Hematopoietic multipotent progenitor cell treated with erythropoietin and hydrocortisone succinate and interleukin-3 and kit ligand, for 17 days (in vitro differentiated cells): ENCODE results near the gene ITGAL.
A peak's percentile ranks its signal among the peaks of the same experiment; 100 is the strongest.
"Not testable (repeated sequence)": the region's sequence is repeated elsewhere in the genome, so short reads cannot be mapped to it uniquely, and the experiment has no call there.

ENCODE experiments used
- DNase-seq: peaks from one replicate; pipeline ENCODE4 v3.0.0-alpha.2; 2015; ENCODE audit warnings: low spot score

ITGAL gene

DNA sequence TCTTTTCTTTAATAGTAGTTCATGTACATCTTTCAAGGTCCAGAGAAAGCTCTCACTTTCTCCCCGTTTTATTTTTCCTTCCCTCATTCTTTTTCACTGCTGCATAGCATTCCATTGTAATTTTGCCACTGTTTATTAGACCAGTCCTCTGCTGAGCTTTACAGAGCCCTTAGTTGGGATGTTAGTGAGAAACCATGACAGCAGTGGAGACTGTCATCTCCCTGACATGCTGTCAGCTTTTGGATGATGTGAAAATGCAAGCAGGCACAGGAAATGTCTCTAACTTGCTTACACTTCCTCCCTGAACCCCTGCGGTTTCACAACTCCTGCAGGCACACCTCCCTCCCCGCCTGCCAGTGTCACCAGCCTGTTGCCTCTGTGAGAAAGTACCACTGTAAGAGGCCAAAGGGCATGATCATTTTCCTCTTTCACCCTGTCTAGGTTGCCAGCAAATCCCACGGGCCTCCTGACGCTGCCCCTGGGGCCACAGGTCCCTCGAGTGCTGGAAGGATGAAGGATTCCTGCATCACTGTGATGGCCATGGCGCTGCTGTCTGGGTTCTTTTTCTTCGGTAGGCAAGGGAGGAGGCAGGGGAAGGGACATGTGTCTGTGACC lies at the start of gene ITGAL:
ITGAL (plus strand) TSS at position 415 of the 615 bp plus-strand sequence; CDS start at position 511, 96 bp downstream.
- no peak for DNase-seq

DNA sequence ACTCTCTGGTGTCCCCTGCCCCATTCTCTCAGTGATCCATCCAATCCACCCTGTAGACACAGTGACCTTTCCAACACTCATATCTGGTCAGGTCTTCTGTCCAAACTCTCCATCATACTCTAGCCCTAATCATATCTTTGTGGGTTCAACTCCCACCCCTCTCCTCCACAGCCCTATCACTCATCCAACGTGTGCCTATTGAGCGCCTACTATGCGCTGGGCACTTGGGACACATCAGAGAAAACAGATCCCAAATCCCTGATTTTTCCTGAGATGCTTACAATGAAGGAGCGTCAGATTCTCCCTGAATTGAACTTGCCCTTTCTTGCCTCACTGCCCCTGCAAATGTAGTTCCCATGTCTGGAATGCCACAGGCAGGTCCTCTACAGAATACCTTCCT lies 44.5 kb upstream of the ITGAL start:
- no peak for DNase-seq

DNA sequence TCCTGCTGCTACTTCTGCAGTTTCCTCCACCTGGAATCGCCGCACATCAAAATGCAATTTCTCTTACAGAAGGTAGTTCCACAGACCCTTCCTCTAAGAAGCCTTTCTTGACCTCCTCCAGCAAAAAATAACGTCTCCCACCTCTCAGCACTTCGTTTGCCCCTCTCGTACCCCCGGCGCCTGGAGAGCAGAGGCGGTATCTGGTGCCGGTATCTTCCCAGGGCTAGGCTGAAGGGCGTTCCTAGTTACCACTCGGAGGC lies 43.2 kb upstream of the ITGAL start:
- DNase-seq, result no peak

DNA sequence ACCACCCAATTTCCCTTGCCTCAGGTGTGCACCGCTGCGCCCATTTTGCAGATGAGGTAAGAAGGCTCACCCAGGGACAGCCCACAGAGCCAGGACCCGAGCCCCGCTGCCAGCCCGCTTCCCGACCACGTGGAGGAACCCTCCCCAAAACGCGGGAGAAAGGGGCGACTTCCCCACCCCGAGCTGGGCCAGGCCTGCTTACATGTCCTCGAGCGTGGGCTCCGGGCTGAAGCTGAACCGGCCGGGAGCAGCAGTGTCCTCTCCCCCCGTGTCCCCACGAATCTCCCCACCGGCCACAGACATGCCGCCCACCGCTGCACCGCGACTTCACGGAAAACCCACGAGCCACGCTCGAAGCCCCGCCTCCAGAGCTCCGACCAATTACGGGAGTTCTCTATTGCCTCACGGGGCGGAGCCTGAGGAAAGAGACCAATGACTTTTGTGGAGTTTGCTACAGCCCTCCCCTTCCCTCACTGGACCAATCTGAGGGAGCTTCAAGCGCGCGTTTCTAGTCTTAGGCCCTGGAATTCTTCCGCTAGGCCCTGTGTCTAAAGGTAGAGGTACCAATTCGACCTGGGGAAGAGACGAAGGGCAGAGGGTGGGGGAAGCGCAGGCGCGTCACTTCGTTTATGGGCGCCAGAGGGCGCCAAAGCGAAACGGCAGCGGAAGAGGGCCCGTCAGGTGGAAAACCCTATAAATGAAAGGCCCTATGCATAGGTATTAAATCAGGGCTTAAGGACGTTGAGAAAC lies 42.7 kb upstream of the ITGAL start, which contains the start of gene DCTPP1:
DCTPP1 (minus strand) TSS at position 353 of the 750 bp plus-strand sequence; CDS start at position 303, 50 bp downstream.
- DNase-seq, result peak; percentile 96

DNA sequence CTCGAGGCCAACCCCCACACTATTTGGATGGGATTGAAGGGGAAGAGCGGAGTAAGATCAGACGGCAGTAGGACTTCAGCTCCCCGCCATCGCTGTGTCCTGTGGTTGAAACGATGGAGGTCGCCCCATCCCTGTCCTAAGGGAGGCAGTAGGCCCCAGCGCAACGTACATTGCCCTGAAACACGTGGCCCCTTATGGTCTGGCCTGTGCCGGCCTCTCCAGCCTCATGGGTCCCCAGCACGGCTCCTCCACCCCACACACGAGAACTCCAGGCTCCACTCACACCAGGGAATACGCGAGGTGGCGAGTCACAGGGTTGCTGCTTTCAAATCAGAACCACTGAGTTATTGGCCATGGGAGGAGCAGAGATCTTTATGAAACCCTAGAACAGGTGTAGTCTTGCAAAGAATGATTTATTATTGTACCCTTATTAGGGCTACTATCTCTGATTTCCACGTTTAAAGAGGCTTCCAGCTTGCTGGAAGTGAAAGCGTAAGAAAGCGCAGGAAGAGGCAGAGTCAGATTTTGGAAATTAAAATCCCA lies 42.0 kb upstream of the ITGAL start:
- no peak for DNase-seq

DNA sequence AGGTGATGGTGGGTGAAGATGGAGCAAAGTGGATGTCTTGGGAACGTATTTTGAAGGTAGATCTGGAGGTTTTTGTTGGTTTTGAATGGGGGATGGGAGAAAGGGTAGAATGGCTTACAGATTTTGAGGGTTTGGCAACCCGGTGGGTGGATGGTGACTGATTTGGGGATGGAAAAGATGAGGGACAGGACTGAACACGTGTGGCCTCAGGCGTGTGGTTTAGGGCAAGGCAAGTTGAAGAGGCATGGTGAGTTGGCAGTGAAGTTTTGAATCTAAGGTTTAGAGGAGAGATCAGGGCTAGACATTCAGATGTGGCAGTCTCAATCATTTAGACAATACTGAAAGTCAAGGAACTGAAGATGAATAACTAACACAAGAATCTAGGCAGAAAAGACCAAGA lies 37.7 kb upstream of the ITGAL start:
- DNase-seq, result no peak

DNA sequence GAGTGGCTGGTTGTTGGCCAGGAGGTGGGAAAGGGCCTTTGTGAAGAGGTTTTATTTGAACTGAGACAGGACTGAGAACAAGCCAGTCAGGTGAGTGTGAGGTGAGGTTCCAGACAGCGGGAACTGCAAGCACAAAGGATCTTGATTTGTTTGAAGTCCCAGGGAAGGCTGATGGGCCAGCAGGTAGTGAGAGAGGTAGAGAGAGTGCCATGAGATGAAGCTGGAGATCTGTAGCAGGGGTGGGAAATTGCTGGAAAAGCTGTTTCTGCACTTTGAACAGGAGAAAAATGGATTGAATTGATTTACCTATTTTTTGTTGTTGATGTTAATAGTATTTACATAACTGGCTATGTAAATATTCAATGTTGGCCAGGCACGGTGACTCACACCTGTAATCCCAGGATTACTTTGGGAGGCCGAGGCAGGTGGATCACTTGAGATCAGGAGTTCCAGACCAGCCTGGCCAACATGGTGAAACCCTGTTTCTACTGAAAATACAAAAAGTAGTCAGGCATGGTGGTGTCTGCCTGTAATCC lies 35.0 kb upstream of the ITGAL start:
- no peak for DNase-seq

DNA sequence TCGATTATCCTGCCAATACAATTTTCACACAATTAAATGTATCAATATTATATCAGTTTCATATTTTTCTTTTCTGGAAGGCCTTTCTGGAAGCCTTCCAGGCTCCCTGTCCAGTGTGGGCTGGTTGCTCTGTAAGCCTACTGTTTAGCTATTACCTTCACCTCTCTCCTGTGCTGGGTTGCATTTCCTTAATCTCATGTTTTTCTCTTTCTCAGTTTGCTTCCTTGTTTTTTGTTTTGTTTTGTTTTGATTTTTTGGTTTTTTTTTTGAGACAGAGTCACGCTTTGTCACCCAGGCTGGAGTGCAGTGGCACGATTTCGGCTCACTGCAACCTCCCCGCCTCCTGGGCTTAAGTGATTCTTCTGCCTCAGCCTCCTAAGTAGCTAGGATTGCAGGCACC lies 33.7 kb upstream of the ITGAL start:
- DNase-seq, result no peak

DNA sequence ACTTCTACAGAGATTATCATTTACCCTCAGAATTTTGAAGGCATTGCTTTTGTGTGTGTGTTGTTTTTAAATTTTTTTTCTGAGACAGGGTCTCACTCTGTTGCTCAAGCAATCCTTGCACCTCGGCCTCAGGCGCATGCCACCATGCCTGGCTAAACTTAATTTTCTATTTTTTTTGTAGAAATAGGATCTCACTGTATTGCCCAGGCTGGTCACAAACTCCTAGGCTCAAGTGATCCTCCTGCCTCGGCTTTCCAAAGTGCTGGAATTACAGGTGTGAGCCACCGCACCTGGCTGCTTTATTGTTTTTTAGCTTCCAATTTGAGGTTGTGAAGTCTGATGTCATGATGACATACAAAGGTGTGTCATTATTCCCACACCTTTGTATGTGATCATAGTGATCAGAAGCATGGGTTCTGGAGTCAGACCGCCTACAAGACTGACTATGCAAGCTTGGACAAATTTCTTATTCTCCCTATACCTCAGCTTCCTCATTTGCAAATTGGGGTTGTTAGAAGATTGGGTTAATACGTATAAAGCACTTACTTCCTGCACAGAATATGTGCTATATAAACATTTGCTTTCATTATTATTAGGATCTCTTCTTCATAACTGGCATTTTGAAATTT lies 32.7 kb upstream of the ITGAL start:
- no peak for DNase-seq

DNA sequence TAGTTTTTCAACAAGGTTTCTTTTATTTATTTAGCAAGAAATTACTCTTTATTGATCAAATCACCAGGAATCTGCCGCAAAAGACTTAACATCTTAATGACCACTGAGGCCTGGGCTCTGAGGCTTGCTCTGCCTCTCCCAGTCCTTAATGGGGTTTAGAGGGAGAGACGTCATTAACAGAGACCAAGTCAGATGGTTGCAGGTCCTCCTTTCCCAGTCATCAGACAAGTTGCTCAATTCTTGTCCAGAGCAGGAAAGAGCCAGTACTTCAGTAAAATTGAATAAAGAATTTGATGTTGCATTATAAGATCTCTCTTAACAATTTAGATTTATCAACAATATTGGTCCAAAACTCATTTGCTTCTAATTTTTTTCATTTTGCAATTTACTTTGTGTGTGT lies 28.9 kb upstream of the ITGAL start:
- DNase-seq, result no peak

DNA sequence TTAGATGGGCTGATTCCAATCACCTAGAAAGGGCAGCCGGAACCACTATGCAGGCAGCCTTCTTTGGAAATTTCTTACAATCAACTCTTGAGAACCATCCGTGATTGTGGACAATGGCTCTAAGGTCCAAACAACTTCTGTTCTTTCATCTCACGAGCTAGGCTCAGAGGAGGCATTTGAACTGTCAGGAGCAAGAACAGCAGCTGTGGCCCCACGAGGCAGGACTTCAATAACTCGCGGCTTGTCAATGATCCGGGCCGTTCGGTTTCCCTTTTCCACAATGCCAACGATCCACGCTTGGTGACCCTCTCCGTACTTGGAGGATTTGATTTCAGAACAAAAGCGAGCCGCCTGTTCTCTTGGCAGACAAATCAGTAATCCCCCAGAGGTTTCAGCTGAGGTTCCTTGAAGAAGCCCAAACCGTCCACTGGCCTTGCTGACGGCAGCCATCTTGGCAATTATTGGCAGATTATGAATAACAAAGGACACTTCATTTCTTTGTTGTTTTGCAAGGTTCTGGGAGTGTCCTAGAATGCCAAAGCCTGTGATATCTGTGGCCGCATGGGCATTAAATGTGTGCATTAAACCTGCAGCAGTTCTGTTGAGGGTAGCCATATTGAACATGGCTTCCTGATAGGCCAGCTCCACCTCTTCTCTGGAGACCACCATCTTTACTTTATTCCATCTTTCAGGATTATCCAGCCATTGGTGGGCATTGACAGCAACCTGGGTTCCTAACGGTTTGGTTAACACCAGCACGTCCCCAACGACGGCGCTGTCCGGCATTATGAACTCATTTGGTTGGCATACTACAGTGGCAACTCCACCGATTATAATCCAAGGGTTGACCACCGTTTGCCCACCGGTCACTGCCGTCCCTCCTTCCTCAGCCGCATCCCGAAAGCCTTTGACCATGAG lies 28.1 kb upstream of the ITGAL start:
- no peak for DNase-seq

DNA sequence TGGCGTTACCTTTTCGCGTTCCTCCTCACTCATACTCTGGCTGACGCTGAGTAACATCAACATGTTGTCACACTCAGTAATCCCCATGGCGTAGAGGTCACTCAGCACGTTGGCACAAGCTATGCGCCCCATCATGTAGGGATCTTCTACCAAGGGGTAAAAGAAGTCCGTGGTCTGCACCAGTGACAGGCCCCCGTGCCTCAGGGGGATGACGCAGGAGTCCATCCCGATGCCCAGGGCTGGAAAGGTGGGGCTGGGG lies 27.5 kb upstream of the ITGAL start:
- no peak for DNase-seq

DNA sequence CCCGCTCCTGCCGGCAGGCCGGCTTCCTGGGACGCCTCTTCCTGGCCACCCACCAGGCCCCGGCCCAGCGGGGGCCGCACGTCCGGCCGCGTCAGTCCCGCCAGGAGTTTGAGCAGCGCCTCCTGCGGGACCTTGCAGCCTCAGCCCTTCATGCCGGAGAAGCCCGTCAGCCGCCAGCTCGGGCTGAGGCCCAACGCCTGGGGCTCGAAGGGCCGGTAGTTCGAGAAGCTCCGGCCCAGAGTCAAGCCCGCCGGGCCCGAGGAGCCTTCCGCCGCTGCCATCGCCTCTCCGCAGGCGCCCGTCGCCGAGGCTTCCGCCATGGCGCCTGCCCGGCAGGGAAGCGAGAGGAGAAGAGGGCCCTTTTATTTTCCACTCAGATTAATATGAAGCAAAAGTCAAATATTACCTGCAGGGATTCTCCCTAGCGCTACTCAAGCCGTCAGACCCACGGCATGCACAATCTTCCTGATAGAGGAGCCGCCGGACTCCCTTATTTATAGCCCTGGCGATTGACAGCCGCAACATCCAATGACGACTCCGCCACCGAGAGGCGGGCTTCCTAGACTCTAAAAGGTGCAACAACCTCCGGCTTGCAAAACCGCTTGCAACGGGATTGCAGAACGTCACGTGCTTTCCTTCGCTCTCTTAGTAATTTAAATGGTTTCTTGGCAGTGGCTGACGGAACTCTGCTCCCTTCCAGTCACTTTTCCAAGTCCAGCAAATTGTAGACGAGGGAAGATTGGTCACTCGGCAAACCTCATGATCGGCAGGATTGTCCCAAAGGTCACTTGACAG lies 26.9 kb upstream of the ITGAL start, which contains the start of gene SEPHS2:
SEPHS2 (minus strand) TSS at position 467 of the 795 bp plus-strand sequence; CDS start at position 320, 147 bp downstream.
- peak; percentile 97 for DNase-seq

DNA sequence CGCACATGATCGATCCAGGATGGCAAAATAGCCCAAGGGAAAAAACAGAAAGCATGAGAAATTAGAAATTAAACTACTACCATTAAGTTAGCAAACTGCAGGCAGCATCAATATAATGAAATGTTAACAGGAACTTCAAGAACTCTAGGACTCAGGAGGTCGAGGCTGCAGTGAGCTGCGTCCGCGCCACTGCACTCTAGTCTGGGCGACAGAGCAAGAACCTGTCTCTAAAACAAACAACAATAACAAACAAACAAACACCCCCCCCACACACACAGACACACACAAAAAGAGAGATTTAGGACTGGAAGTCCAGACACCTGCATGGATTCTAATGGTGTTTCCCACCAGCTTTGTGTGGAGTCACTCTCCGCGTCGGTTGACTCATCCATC lies 26.3 kb upstream of the ITGAL start:
- peak; percentile 12 for DNase-seq

DNA sequence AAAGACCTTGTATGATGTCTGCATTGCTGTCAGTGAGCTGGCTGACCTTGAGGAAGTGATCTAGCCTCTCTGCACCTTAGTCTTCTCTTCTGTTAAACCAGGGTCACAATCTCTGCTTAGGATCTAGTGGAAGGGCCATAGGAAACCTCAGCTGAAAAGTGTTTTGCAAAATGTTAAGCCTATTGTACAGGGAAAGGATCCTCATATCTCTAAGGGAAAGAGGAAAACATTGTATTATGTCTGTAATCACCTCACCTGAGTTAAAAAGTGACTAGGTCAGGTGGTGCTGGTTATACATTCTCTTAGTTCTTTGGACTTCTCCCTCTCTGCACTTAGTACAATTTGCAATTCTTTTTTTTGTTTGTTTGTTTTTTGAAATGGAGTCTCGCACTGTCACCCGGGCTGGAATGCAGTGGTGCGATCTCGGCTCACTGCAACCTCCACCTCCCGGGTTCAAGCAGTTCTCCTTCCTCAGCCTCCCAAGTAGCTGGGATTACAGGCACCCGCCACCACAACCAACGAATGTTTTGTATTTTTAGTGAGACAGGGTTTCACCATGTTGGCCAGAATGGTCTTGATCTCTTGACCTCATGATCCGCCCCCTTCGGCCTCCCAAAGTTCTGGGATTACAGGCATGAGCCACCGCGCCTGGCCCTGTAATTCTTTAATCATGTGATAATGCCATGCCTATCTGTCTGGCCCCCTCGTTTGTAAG lies 24.9 kb upstream of the ITGAL start:
- no peak for DNase-seq

DNA sequence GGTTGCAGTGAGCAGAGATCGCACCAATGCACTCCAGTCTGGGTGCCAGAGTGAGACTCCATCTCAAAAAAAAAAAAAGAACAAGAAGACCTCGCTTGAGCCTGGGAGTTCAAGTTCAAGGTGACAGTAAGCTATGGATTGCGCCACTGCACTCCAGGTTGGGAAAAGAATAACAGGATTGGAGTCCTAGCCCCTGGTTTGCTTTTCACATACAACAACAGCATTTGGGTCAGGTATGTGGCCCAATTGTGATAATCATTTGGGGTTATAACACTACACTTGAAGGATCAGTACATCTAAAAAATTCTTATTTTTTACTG lies 23.5 kb upstream of the ITGAL start:
- no peak for DNase-seq

DNA sequence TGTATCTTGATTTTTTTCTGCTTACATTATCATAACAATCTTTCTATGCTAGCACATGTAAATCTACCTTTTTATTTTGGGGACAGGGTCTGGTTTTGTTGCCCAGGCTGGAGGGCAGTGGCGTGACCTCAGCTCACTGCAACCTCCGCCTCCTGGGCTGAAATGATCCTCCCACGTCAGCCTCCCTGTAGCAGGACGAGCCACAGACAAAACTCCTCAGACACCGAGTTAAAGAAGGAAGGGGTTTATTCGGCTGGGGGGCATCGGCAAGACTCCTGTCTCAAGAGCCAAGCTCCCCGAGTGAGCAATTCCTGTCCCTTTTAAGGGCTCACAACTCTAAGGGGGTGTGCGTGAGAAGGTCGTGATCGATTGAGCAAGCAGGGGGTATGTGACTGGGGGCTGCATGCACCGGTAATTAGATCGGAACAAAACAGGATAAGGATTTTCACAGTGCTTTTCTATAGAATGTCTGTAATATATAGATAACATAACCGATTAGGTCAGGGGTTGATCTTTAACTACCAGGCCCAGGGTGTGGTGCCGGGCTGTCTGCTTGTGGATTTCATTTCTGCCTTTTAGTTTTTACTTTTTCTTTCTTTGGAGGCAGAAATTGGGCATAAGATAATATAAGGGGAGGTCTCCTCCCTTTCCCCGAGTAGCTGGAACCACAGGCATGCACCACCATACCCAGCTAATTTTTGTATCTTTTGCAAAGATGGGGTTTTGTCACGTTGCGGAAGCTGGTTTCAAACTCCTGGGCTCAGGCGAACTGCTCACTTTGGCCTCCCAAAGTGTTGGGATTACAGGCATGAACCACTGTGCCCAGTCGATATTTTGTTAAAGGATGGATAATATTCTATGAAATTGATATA lies 19.6 kb upstream of the ITGAL start:
- not testable (repeated sequence) for DNase-seq

DNA sequence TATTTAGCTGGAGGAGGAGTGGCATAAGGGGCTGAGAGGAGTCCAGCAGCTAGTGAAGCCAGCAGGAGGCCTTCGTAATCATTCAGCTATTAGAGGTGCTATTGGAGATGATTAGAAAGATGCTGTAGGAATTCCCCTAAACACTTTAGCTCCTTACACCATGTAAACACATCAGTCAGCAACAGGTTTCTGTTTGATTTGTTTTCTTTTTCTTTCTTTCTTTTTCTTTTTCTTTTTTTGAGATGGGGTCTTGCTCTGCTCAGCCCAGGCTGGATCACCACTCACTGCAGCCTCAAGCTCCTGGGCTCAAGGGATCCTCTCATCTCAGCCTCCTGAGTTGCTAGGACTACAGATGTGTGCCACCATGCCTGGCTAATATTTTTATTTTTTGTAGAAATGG lies 16.2 kb upstream of the ITGAL start:
- DNase-seq, result no peak

DNA sequence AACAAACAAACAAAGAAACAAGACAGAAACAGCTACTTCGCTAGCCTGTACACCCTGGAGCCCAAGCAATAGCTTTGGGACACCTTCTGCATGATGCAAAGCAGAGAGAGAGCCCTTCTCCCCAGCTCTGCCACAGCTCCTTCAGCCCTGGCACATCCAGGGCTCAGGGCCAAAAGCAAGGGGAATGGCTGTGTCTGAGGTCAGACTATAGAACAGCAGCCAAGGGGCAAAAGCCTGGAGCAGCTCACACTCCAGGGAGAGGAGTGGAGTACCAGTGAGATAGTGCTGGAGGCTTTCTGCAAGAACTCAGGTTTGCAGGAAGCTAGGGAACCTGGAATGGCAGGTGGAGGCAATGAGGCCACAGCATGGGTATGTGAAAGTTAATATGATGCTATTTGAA lies 15.3 kb upstream of the ITGAL start:
- DNase-seq, result no peak
